Measurements from ENCODE around the gene SCN4A.
"Not testable (repeated sequence)": the region's sequence is repeated elsewhere in the genome, so short reads cannot be mapped to it uniquely, and the experiment has no call there.

SCN4A gene

DNA sequence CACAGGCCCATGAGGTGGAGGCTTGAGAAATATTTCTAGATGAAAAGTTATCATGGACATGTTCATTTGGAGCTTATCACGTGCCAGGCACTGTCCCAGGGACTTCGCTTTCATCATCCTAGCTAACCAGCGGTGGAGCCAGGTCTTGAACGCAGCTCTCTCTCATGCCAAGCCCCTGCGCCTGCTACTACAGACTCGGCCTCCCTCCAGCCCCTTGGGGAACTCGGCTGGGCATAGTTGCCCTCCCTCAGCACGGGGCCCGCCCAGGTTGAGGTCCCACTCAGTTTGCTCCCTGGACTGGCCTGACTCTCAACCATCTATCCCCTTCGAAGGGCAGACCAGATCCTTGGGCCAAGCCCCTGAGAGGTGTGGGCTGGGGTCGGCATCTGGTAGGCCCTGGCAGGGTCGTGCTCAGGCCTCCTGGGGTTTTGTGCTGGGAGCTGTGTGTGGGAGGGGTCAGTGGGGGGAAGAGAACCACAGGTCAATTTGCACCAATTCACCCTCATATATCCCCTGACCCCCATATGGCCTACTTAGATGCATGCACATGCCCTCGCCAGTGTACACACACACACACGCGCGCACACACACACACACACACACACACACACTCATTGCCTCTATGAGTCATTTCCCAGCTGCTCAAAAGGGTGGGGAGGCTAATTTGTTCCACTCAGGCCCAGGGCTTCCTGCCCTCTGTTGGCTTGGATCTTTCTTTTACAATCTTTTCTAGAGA lies 12.1 kb upstream of the SCN4A start:
- DNase-seq (ENCODE audit: low read depth in 2 of 2), result peak in 1 of 2 donors; percentile 23

DNA sequence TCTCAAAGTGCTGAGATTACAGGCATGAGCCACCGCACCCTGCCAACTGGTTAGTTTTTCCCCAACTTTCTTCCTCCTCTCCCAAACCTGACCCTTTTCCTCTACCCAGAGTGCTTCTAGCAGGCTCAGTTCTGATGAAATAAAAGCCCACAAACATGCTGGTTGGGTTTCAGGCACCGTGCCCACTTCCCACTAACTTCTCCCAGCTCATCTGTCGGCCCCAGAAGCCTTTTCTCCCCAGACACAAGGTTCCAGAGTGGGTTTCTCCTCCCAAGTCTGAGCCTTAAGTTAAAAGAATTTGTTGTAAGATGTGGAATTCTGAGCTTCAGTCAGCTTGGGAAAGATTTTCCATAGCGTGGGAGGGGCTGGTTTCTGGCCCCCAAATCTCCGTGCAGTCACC lies 11.5 kb upstream of the SCN4A start:
- no peak for DNase-seq (ENCODE audit: low read depth in 2 of 2)

DNA sequence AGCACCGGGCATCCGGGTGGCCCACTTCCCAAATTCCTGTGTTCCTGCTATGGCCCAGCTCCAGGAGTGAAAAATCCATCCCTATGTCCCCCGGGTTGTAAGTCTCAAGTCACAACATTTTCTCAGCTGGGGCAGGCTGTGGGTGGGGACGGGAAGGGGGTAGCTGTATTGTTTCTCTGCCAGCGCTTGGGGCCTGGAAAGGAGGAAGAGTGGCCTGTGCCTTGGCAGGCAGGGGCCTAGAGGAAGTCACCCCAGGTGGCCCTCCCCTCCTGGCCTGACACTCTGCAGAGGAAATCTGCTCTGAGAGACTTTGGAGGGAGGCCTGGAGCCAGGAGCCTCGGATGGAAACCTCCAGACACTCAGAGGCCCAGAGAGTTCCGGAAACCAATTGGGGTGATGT lies 10.6 kb upstream of the SCN4A start:
- DNase-seq (ENCODE audit: low read depth in 2 of 2), result no peak

DNA sequence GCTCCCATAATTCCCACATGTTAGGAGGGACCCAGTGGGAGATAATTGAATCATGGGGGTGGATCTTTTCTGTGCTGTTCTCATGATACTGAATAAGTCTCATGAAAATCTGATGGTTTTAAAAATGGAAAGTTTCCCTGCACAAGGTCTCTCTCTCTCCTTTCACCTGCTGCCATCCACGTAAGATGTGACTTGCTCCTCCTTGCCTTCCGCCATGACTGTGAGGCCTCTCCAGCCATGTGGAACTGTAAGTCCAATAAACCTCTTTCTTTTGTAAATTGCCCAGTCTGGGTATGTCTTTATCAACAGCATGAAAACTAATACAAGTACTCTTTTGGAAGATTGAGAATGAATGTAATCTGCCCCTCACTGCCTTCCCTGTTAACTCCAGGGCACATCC lies 9.9 kb upstream of the SCN4A start:
- not testable (repeated sequence) for DNase-seq (ENCODE audit: low read depth in 2 of 2)

DNA sequence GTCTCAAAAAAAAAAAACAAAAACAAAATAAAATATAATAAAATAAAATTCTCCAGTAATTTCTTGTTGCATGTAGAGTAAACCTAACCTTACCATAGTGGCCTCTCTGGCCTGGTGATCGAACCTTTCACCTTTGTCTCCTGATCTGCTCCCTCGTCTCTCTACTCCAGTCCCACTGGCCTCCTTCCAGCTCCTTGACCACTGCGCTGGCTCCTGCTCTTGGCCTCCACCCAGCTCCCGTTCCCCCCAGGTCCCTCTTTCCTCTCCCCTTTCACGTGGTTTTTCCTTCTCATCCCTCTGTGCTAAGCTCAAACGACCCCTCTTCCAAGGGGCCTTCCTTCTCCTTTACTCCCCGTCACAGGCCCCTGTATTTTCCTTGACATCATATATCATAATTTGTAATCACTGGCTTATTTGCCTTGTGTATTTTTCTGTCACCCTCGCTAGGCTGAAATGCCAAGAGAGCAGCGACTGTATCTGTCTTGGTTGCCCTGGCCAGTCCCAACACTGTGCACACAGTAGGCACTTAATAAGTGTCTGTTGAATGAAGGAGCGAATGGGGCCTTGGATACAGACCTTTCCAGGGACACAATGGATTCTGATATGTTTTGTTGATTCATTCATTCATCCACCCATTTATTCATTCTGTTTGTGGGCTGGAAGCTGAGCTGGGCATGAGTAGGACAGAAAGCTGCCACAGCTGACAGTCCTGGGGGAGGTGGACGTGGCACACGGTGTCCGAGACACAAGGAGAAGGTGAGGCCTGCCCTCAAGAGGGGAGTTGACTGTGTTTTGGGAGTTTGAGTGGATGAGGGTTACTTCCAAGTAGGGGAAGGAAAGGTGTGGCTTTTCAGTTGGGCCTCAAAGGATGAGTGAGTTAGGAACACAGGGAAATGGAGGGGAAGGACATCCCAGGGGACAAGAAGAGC lies 5.8 kb upstream of the SCN4A start:
- no peak for DNase-seq (ENCODE audit: low read depth in 2 of 2)

DNA sequence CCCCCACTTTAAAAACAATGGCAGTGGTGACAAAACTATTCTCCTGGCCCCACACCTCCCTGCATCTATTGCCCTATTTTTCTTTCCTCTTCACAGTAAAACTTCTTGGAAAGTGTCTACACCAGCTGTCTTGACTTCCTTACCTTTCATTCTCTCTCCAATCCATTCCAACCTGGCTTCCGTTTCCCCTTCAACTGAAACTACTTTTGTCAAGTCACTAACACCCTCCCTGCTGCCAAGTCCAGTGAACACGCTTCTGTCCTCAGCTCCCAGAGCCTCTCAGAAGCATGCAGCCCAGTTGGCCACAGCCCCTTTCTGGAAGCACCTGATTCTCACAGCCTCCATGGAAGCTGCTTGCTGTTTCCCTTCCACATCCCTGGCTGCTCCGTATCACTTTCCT lies 4.0 kb upstream of the SCN4A start:
- no peak for DNase-seq (ENCODE audit: low read depth in 2 of 2)

DNA sequence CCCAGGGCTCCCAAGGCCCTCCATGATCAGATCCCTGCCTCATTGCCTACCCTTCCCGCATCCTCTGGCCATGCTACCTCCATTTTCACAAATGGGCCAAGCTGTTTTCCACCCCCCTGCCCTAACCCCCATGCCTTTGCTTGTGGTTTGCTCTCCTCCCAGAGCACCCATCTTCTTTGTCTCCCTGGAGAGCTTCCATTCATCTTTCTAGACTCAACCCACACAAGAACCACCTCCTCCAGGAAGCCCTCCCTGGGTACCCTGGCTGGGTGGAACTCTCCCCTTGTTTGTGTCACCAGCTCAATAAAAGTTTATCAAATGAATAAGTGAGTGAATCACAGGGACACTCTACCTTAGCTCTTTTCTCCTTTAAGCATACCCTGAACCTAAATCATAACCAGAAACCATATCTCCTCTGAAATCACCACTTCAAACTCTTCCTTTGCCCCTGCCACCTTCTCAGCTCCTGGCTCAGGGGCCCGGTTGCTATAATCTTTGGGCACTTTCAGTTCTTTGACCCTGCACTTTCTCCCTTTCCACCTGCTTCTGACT lies 2.9 kb upstream of the SCN4A start:
- no peak for DNase-seq (ENCODE audit: low read depth in 2 of 2)

DNA sequence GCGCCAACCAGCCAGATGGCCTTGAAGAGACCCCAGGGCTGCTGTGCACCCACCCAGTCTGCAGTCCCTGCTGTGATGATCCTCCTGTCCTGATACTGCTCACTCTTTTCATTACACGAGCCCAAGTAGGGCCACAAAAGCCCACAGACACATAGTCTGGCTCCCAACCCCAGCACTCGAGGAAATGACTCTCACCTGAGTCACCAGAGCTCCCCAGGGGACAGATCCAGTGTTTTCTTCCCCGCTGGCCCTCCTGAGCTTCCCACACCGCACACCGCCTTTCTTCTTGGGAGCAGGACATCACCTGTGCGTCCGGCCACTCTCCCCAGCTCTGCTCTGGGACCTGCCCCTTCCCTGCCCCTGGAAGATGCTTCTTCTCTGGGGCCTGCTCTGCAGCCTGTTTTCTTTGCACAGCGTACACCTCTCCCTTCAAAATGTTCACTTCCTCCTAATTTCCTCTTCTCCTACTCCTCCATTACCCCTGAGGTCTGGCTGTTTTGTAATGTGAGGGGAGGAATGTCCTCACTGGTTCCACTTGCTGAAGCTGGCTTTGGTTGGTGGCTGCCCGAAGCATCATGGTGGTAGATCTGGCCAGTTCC lies 2.0 kb upstream of the SCN4A start:
- DNase-seq (ENCODE audit: low read depth in 2 of 2), result no peak

DNA sequence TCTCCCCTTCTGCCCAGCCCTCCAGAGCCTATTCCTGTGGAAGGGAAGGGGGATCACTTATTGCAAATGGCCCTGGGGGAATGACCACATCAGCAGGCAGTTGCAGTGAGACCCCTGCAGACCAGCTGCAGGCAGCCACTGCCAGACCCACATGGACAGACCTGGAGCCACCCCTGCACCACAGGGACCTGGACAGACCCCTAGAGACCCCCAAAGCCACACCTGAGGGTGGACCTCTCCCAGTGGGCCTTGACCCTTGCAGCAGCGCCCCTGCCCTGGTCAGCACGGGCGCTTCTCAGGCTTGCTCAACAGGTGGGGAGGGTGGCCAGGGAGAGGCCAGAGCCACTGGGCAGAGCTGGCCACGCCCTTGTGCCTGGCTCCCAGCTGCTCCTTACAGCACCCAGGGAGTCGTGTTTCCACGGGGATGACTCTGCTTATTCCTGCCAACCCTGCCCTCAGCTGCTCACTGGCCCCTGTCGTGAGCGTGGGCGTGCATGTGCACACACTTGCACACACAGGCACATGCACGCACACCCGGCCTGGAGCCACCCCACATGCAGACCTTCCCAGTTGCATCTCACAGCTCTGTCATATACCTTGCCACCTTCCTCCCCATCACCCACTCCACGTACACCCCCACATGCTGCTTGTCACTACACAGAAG lies 1.3 kb upstream of the SCN4A start:
- DNase-seq (ENCODE audit: low read depth in 2 of 2), result no peak

DNA sequence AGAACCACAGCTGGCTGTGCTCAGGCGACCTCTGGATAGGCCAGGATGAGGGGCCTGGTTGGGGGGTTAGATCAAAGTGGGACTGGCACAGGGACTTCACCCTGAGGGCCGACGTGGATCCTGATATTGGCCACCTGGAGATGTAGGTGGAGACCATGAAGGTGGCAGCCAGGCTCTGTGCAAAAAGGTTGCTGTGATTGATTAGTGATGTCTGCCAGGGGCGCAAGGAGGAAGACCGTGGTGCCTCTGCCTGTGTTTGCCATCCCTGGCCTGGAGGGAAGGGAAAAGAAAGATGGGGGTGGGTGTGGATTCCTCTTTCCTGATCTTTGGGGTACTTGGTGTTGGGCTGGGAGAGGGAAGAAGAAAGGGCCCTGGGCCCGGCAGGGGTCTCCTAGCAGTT lies 529 bp upstream of the SCN4A start:
- DNase-seq (ENCODE audit: low read depth in 2 of 2), result no peak

DNA sequence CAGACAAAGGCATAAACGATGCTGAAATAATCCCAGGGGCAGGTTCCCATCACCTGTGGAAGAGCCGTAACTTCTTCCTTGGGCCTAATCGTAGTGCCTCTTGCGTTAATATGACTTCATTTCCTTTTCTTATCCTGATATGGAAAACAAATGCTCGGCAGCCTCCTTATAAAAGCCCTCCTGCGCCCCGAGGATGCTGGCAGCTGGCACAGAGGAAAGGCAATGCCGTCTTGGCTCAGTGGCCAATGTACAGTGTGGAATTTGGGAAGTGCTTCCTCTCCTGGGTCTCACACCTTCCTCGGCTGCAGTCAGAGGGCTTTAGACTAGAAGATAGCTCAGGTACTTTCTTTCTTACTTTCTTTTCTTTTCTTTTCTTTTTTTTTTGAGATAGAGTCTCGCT lies 3.4 kb downstream of the SCN4A start:
- no peak for DNase-seq (ENCODE audit: low read depth in 2 of 2)

DNA sequence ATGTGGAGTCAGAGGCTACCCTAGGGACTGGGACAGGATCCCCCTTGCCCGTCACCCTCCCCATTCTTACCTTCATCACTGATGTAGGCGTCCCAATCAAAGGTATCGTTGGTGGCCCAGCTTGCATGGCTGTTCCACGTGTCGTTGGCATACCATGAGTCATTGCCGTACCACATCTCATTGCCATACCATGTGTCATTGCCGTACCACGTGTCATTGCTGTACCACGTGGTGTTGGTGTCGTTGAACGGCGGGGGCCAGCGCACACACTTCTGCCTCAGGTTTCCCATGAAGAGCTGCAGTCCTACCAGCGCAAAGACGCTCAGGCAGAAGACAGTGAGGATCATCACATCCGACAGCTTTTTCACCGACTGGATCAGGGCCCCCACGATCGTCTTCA lies 4.8 kb downstream of the SCN4A start:
- no peak for DNase-seq (ENCODE audit: low read depth in 2 of 2)

DNA sequence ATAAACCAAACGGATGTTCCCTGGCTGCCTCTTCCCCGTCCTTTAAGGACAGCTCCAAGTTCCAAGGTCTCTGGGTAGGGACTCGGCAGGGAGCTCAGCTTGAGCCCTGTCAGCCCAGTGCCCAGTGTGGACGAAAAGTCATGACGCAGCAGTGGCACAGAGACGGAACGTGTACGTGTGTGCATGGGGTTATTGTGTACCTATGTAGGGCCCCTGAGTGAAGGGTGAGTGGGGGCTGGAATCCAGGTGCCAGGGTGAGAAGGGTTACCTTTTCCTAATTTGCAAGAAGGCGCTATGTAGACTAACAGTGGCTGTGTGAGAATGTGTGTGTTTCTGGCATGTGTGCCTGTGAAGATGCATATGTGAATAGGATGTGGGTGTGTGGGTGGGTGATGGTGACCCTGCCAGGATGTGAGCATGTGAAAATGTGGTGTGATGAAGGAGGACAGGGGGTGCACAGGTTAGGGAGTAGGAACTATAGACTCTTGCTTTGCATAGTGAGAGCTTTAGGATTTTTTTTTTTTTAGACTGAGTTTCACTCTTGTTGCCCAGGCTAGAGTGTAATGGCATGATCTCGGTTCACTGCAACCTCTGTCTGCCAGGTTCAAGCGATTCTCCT lies 6.0 kb downstream of the SCN4A start:
- DNase-seq (ENCODE audit: low read depth in 2 of 2), result no peak

DNA sequence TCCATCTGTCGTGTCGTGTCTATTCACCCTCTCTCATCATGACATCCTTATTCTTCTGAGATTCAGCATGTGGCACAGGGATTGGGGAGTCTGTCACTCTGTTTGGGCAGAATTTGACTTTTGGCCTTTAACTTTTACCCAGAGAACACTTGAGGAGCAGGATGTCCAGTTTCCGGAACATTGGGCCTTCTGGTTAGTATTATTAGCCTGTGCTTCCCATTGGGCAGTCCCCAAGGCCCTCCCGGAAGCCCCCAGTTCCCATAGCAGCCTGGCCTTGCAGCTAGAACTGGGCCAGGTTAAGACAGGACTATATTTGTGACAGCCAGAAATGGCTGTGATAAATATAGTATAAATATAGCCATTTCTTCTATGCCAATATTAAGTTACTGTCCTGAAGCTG lies 9.6 kb downstream of the SCN4A start:
- DNase-seq (ENCODE audit: low read depth in 2 of 2), result no peak

DNA sequence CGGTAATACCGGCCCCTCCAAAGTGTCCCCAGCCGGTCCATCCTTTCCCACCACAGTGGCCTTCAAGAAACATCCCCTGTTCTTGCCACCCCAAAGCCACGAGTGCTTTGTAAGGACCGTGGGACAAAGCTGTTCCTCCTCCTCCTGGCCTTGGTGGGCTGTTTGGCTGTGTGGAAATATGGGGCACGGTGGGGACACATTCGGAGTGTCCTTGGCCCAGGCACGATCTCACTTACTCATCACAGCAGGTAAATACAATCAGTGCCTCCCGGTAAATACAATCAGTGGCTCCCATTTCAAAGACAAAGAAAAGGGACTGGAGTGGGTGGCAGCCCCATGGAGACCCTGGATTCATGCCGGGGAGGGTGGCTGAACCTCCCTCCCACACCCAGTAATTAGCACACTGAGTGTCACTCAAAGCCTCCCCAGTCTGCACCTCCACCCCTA lies 10.4 kb downstream of the SCN4A start:
- DNase-seq (ENCODE audit: low read depth in 2 of 2), result no peak

DNA sequence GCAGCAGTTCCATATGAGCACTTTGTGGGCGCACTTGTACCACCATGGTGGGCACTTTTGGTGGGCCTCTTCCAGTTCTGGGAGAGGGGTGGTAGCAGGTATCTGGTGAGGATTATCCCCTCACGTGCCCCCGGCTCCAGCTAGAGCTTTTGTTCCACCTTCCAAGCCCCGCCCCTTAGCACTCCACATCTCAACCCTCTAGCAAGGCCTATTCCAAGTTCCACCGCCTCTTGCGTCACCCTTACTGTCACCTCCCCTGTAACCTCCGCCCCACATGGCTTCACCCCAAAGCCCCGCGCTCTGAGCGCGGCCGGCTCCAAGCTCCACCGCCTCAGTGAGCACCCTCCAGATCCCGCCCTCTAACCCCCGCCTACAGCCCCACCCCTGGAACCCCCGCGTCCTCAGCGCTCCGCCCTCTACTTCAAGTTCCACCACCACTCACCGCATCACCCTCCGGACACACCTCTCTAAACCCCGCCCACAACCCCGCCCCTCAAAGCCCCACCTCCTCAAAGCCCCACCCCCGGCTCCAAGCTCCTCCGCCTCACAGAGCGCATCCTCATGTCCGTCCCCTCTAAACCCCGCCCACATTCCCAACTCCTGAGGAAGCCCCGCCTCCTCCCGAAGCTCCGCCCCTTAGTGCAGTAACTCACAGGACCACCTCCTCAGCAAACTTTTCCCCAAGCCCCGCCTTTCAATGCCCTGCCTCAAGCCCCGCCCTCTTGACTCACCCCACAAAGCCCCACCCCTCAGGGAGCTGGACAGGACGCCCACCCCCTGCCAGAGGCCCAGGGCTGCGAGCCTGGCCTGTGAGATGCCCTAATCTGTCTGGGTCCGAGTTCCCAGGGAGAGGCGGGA lies 11.1 kb downstream of the SCN4A start:
- DNase-seq (ENCODE audit: low read depth in 2 of 2), result no peak

DNA sequence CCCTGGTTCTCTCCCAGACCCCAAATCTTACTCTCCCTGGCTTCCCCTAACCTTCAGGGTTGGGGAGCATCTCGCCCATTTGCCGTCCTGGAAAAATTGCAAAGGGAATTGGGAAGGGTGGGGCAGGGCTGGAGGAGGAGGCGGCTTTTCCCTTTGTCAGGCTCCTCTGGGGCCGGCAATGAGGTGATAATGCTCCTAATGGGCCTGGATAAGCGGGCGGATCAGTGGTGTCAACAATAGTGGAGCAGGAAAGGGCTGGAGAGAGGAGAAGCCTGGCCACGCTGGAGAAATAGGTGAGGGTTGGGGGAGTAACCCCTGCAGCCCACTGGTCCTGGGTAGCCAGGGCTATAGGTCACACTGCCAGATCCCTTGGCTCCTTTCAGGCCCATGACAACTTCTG lies 12.3 kb downstream of the SCN4A start:
- no peak for DNase-seq (ENCODE audit: low read depth in 2 of 2)

DNA sequence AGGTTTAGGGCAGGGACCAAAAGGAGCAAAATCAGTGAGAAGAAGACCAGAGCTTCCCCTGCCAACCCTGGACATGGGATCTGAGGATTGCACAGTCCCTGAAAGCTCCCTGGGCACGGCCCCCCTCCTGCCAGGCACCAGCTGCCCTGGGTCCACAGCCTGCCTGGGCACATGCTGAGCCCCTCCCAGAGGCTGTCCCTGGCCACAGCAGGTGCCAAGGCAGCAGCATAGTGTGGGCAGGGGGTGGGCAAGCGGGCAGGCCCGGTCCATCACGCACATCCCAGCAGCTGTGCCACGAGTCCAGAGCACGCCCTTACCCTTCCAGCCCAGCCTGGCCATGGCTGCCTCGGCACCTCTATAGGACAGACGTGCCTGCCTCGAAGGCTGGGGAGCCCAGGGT lies 12.7 kb downstream of the SCN4A start:
- DNase-seq (ENCODE audit: low read depth in 2 of 2), result no peak

DNA sequence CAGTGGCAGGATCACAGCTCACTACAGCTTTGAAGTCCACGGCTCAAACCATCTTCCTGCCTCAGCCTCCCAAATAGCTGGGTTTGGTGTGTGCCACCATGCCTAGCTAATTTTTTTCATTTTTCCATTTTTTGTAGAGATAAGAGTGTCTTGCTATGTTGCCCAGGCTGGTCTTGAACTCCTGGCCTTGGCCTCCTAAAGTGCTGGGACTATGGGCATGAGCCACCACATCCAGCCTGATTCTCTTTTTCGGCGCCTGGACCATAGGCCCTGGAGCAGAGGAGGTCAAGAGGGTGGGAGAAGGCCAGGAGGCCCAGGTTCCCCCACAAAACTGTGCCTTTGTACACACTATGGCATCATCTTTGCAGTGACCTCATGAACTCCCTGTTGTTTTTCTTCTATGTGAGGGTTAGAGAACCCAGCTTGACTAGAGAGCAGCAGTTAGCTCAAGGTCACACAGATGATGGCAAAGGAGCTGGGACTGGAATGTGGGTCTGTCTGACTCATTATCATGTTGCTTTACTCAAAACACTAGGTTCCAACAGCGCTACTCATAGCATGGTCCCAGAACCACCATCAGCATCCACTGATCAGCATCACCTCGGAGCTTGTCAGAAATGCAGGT lies 16.3 kb downstream of the SCN4A start:
- no peak for DNase-seq (ENCODE audit: low read depth in 2 of 2)

DNA sequence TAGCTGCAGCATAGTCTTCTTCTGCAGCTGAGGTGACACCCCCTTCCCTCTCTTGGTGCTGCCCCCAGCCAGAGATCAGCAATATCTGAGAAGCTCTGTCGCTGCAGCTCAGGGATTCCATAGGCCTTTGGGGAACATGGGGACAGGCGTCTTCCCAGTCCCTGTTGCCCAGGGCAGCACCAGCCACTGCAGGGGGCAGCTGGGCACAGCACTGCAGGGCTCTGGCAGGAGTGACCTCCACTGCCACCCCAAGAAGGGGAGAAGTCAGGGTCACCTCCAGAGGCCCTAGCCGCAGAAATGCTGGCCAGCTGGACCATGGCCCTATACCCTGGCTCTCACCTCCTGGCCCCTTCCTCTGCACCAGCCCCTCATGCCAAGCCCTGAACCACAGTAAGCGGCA lies 16.9 kb downstream of the SCN4A start:
- no peak for DNase-seq (ENCODE audit: low read depth in 2 of 2)
